Activated CD4-positive, CD25-positive, alpha-beta regulatory T cell treated with anti-CD3 and anti-CD28 coated beads, Interleukin-2, amount 50 U/mL, for 72 hours (primary cell): ENCODE measurements around the gene EARS2.
"Not testable (repeated sequence)": the region's sequence is repeated elsewhere in the genome, so short reads cannot be mapped to it uniquely, and the experiment has no call there.

Experiments used
- DNase-seq: peaks from one replicate; pipeline ENCODE4 v3.0.0; 2021

The EARS2 gene

DNA sequence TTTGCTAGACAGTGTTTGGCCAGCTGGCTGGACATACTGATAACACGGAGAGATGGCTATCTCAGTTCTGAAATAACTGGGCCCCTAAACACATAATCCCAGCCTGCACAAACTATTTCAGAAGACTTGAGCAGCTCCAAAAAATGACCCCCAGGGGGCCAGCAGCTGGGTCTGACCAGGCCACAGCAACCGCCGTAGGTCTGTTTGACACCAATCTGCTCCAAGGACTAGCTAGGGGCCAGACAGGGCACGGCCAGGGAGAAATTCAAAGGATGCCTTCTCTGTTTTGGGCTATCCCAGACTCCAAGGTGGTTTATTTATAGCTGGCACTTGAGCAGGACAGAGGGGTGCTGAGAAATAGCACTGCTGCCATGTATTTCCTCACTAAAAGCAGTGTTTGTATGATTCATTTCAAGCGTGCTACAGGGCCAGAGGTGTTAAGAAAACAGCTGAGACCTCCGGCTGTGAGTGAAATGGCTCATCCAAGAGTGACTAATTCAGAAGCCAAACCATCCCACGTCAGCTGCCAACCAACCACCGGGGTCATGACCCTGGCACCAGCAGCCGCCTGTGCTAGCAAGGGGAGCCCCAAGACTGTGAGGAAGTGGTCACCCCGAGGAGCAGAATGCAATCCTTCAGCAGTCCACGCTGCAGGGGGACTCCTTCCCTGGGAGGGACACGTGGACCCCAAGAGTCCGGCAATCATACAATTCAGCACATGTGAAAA is 52.5 kb downstream of the EARS2 start:
- peak; percentile 76 for DNase-seq

DNA sequence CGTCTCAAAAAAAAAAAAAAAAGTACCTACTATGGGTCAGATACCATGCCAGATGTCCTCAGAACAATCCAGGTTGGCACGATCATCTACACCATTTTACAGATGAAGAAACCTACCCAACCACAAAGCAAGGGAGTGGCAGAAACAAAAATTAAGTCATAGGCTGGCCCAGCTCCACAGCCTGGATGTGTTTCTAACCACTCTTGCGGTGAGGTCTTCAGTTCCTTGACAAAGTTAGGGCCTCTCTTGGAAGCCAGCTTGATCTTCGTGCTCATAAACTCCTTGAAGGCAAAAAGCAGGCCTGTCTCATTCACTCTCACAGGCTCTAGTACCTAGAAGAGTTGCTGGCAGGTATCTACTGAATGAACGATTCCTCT is 53.1 kb downstream of the EARS2 start:
- DNase-seq = no peak

DNA sequence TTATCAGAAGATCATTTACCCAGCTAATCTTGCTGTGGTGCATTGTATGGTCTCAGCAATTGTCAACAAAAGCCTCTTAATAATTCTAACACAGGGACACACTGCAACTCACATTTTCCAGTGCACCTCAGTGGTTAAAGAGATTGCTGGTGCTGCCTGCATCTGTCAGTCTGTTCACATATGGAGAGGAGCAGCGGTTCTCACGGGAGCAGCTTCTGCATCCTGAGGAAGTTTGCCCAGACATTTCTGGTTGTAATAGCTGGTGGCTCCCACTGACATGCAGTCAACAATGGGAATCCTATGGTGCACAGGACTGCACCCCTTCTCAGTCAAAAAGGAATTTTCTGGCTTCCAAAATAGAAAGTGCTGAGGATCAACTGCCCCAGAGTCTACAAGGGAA is 54.7 kb downstream of the EARS2 start:
- DNase-seq = no peak

DNA sequence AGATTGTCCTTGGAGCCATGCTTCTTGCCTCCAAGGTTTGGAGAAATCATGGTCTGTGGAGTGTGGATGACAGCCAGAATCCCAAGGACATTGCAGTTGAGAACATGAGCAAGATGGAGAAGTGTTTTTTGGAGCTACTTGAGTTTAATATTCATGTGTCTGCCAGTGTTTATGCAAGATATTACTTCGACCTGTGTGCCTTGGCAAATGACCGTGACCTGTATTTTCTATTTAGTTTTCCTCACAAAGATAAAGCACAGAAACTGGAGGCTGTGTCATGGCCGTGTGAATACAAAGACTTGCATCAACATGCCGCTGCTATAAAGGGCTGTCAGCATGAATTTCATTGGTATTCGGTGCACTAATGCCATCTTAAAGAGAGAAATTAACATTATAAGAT is 55.9 kb downstream of the EARS2 start:
- no peak for DNase-seq

DNA sequence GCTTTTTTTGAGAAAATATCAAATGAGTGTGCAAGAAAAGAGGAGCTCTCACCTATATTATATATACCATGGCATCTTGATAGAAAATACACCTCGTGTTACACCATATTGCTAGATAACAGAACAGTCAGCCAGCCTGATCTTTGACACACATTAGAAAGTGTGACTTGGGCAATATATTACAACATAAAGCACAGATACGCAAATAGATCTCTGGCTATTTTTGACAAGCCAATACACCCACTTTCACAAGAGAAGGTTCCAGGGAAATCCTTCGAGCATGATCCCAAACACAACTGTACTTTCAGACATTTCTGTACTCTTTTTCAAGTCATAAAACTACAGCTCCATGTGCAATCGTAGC is 56.3 kb downstream of the EARS2 start:
- DNase-seq = no peak

DNA sequence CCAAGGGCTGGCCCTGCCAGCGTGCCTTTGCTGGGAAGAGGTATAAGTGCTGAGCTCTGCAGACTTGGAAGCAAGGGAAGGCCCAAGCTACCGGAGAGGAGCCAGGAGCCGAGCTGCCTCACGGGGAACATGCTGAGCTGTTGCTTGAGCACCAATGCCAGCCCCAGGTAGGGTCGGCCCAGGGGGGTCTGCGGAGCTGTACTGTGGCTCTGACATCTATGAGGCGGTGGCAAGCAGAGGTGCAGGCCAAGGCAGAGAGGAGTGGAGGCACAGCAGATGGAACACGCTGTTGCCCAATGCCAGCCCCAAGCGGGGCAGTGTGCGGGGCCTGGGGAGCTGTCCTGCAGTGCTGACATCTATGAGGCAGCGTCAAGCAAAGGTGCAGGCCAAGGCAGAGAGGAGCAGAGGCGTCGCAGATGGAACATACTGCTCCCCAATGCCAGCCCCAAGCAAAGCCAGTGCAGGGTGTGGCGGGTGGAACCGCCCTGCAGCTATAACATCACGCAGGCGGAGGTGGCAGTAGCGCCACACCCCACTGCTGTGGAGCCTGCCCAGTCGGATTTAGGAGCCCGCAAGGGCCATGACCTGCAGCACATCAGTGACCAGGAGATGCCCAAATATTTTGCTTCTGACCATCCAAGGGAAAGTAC is 56.8 kb downstream of the EARS2 start:
- DNase-seq = no peak

DNA sequence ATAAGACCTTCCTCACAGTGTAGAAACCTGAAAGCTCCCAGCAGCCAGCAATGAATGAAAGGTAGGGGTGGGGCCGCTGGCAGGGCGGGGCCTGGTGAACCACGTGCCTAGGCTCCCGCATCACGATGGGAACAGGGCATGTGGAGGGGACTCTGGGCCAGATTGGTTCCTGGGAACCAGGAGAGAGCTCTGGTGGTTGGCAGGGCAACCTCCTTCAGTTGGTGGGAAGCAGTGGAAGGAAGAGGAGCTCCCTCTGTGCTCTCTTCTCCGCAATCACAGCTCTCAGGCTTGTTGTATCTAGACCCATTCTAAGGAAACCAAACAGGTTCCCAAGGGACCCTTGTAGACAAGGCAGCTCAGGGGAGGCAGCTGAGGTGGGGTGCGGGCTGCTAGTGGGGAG is 57.3 kb downstream of the EARS2 start:
- no peak for DNase-seq

DNA sequence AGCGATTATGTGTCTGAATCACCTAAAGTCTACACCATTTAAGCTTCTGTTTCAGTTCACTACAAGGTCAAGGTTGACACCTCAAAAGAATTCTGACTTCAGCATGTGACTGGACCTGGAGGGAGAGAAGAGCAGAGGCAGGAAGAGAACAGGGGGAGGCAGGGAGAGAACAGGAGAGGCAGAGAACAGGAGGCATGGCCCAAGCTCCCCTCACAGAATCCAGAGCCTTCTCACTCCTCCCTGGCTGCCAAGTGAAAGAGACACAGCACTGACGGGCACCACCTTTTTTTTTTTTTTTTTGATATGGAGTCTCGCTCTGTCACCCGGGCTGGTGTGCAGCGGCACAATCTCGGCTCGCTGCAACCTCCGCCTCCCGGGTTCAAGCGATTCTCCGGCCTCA is 58.3 kb downstream of the EARS2 start:
- no peak for DNase-seq

DNA sequence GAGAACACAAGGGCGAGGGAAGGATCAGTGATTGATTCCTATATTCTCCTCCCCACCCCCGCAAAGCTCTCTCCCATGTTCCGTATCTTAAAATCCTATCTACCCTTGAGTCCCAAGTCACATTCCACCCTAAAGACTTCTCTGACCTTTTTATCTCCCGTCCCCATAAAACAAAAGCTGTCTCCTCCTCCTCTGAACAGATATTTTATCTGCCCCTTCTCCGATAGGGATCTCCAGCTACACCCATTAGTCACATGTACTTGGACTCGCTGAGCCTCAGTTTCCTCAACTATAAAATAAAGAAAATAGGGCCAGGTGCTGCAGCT is 59.6 kb downstream of the EARS2 start:
- no peak for DNase-seq

DNA sequence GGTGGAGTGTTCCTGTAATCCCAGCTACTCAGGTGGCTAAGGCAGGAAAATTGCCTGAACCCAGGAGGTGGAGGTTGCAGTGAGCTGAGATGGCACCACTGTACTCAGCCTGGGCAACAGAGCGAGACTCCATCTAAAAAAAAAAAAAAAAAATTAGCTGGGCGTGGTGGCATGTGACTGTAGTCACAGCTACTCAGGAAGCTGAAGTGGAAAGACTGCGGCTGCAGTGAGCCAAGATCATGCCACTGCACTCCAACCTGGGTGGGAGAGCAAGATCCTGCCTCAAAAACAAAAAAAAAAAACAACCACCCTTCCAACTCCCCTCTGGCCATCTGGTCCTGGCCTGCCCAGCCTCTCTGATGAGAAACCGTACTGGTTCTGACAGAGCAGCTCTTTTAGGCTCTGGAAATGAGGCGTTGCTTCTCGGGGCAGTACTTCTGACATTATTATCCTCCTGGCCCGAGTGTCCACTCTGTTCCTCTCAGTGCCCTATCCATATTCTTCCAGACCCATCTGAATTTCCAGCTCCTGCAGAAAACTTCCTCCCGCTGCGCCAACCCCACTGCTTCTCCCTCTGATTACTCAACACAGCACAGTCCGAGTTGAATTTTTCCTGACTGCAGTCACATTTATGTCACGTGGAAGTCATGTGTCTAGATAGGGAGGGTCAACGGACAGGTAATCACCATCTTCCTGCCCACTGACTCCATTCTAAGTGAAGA is 60.2 kb downstream of the EARS2 start:
- DNase-seq = no peak

DNA sequence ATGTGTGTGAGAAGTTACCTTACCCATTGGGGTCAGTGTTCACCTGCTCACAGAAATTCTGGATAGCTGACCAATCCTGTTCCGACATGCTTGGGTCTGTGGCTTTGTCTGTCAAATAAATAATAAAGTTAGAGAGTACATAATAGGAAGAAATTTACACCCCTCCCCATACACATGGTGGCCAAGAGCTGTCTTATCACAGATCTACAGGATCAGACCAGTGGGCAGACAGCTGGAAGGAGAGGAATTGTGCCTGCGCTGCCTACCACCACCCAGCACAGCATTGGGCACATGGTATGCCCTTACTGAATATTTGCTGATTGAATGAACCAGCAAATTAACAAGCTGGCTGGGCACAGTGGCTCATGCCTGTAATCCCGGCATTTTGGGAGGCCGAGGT is 61.5 kb downstream of the EARS2 start:
- no peak for DNase-seq

DNA sequence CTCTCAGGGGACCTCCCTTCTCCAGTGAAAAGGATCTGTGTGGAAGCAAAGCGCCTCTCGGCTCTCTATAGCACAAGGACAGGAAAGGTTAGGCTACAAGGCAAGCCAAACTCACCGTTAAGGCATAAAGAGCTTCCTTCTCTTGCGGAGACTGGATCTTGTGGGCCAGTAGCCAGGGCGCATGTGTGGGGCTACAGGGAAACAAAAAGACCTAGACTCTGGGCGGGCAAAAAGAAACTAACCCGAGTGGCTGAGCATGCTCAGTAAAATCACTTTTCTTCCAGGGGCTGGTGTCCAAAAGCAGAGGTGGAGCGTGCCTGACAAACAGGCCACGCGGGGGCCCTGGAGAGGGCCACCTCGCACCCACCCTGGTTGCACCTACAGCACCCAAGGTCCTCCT is 63.0 kb downstream of the EARS2 start:
- no peak for DNase-seq

DNA sequence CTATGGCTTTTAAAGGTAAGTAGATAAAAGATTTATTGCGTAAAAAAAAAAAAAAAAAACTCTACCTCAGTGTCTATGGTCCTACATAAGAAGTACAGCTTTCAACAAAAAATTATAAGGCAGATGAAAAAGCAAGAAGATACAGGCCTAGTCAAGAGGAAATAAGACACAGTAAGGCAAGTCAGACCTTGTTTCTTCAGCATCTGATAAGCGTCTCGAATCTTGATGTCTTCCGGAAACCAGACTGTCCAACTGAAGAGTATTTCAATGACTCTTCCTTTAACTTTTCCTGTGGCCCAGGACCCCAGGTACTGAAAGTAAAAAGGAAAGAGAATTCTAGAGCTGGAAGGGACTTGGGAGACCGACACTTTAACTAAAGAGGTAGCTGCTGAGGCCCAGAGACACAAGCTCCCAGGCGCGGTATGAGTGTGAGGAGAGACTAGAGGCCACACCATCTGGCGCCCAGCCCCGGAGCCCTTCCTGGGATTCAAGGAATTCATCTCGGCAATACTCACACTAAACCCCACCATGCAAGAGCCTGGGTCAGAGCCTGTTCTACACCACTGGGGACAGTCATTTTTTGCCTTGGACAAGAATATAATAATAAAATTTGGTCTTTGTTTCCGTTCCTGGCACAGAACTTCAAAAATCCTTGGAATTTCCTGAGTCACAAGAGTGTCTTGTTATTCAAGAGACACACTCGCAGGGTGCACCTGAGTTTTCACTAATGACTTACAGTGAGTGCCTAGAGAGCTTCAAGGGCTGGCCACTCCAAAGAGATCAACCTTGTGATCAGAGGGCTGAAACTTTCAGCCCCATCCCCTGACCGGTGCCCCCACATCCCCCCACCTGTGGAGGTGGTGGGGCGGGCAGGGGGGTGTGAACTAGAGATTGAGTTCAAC is 65.4 kb downstream of the EARS2 start:
- DNase-seq = no peak

DNA sequence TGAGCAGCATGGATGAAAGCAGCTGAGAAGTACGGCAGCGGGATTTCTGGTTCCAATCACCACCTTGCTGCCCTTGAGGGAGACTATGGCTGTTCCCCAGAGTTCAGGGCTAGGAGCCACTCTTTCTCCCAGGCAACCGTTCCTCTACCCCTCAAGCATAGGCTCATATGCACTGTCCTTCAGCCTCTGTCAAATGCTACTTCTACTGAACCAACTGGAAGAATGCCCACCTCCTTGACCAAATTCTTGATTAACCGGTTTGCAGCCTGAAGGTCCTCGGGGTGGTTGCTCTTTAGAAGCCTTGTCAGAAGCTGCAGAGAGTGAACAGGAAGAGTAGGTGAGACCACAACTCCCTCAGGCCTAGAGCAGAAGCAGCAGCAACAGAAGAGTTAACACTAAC is 70.7 kb downstream of the EARS2 start:
- no peak for DNase-seq

DNA sequence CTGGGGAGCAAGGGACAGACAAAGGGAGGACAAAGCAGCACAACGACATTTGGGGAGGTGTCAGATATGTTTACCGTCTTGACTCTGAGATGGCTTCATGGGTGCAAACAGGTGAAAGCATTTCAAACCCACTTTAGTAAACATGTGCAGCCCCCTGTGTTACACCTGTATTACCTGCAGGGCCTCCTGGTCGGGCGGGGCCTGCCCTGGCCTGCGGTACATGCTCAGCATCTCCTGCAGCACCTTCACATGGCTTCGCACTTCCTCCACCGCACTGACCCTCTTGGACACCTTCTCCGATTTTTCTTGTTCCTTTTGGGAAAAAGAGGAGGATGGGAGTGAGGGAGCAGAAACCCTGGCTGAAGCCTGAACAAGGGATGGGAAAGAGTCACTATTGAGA is 71.3 kb downstream of the EARS2 start:
- DNase-seq = no peak

DNA sequence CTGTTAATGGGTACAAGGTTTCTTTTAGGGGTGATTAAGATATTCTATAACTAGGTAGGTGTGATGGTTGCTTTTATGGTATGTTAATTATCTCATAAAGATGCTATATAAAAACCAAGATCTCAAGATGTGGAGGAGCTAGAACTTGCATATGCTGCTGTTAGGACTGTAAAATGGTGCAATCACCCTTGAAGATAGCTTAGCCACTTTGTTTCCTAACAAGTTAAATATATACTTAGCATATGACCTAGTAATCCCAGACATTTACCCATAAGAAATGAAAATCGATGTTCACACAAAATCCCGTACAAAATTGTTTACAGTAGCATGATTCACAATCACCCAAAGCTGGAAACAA is 71.9 kb downstream of the EARS2 start:
- no peak for DNase-seq

DNA sequence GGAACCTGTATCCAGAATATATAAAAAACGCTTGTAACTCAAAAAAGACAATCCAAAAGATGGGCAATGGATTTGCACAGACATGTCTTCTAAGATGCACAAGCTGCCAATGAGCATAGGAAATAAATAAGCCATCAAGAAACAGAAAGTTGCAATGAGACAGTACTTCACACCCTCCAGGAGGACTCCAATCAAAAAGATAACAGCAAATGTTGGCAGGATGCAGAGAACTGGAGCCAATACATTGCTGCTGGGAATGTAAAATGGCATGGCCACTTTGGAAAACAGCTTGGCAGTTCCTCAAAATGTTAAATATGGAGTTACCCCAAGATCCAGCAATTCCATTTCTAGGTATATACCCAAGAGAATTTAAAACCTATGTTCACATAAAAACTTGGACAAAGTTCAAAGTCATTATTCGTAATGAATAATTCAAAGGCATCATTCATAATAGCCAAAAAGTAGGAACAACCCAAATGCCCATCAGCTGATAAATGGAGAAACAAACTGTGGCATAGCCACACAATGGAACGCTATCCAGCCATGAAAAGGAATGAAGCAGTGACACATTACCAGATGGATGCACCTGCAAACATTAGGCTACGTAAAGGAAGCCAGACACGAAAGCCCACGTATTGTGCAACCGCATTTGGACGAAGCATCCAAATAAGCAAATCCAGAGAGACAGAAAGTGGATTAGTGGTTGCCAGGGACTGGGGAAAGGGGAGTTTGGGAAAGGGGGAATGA is 72.5 kb downstream of the EARS2 start:
- DNase-seq = no peak

DNA sequence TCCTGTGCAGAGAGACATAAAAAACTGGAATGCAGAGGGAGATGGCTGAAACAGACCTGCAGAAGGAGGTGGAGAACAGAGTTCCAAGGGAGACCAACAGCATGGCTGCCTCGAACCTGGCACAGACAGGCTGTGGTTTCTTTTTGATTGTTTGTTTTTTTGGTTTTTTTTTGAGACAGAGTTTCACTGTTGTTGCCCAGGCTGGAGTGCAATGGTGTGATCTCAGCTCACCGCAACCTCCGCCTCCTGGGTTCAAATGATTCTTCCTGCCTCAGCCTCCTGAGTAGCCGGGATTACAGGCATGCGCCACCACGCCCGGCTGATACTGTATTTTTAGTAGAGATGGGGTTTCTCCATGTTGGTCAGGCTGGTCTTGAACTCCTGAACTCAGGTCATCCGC is 73.7 kb downstream of the EARS2 start:
- DNase-seq = not testable (repeated sequence)

DNA sequence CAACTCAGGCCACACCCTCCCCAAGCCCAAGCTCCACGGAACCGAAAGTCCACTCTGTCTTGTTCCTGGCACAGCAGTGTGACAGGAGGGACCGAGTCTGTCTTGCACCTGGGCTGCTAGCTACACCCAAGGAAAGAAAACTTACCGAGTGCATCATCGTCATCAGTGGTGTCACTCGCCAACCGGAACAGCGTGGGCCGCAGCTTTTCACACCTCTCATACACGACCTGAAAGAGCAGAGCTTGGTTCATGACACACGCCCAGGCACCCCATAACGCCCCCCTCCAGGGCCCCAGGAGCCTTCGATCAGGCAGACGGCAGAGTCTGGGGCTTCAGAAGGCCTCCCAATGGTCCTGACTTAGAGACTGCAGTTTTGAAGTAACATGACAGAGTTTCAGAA is 74.4 kb downstream of the EARS2 start:
- DNase-seq = no peak

DNA sequence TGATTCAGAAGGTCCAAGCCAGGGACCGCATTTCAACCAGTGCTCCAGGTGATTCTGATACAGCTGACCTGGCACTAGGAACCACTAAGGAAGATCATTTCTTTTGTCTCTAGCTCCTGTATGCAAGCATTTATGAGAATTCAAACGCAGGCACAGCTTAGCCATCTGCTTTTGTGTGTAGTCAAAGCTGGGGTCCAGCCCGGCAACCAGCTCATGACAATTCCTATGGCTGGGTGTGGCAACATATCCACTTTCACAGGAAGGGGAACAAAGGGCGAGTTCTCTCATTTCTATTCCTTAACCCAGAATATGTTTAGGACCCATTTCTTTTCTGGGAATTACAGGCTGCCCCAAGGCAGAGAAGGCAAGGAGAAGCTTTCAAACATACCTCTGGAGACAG is 76.9 kb downstream of the EARS2 start:
- no peak for DNase-seq

DNA sequence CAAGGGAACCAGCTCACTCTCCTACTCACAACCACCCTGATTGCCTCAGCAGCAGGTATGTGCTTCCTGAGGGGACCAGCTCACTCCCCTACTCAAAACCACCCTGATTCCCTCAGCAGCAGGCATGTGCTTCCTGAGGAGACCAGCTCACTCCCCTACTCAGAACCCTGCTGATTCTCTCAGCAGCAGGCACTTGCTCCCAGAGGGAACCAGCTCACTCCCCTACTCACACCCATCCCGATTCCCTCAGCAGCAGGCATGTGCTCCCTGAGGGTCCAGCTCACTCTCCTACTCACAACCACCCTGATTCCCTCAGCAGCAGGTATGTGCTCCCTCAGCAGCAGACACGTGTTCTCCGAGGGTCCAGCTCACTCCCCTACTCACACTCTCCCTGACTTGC is 78.0 kb downstream of the EARS2 start:
- no peak for DNase-seq

DNA sequence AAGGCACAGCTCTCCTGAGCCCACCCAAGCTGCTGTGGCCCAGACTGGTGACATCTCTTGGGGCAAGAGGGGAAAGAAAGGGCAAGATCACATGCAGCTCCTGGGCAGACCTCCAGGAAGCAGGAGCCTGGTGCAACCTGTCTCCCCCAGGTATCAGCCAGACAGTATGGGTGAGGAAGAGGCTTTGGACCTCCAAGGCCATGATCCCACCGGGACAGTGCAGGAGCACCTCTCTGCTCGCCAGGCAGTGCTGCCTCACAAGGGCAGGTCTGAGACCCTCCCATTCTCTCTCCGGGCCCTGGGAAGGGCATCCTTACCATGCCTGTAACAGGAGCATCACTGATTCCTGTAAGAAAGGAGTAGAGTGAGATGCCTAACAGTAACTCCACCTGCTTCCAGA is 78.6 kb downstream of the EARS2 start:
- DNase-seq = no peak

DNA sequence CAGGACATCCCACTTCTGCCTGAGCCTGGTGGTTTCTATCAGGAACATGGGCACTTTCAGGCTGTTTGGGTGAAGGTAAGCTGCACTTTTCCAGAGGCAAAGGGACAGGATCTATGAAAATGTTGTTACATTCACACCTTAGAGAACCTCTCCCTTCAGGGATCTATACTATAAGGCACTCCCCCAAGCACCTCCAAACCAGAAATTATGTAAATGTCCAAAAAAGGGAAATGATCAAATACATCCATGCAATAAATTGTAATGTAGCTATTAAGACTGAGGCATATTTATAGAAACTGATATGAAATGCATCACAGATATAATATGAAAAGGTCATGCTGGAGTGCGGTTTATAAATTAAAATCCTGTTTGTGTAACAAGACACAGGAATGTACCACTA is 80.9 kb downstream of the EARS2 start:
- no peak for DNase-seq
